ENCODE measurements around the gene RAMAC.
"Not testable (repeated sequence)": the region's sequence is repeated elsewhere in the genome, so short reads cannot be mapped to it uniquely, and the experiment has no call there.

RAMAC gene

DNA sequence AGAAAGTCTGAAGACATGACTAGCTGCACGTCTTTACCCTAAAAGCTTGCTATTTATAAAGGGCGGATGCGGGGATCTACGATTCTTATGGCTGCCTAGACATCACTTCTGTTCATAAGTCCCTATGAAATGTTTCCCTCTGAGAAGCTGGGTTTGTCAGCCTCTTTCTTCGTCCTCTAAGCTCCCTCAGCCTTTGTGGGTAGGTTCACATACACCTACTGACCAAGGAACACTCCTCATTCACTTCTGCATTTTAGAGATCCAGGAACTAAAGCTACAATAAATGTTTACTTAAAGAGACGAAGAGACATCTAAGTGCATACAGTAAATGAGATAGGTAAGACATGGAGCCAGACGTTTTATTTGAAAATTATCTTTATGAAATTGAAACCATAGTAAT is 16.7 kb upstream of the RAMAC start:
- no peak for DNase-seq

DNA sequence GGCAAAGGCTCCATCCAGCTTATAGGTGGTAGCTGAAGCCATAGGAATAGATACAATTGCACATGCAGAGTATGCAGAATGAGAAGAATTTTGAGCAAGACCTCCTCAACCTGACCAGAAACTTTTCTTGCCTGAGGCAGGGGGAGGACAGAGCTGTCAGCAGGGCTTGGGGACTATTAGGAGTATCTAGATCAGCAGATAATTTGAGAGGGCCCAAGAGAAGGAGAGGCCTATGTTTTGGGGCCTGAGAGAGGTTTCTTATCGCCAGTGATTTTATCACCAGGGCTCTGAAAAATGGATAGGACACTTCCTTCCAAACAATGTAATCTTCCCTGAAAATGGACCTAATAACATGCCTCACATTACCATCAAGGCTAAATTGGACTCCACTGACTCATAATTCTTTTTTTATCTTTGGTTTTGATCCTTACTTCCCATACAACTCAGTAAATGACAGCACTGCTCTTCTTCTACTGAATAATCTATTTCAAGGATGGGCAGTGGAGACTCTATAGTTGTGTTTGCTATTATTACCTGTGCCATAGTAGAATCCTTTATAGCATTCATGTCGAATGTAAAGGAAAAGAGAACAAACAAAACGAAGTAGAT is 15.8 kb upstream of the RAMAC start:
- no peak for DNase-seq

DNA sequence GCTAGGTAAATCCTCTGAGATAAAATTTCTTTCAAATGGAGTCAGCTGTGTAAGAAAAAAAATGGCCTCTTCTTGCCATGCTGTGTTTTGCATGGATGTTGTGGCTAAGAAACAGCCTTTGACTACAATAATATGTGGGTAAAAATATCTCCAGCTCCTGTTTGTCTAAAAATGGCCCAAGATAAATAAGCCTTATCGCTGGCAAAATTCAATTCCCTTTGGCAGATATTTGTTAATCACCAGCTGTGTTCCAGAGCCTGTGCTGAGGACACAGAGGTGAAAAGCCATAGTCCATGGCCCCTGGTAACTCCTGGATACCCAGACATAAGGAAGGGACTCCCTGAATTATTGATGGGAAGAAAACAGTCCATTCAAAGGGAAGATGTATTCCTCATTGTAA is 15.3 kb upstream of the RAMAC start:
- DNase-seq: no peak

DNA sequence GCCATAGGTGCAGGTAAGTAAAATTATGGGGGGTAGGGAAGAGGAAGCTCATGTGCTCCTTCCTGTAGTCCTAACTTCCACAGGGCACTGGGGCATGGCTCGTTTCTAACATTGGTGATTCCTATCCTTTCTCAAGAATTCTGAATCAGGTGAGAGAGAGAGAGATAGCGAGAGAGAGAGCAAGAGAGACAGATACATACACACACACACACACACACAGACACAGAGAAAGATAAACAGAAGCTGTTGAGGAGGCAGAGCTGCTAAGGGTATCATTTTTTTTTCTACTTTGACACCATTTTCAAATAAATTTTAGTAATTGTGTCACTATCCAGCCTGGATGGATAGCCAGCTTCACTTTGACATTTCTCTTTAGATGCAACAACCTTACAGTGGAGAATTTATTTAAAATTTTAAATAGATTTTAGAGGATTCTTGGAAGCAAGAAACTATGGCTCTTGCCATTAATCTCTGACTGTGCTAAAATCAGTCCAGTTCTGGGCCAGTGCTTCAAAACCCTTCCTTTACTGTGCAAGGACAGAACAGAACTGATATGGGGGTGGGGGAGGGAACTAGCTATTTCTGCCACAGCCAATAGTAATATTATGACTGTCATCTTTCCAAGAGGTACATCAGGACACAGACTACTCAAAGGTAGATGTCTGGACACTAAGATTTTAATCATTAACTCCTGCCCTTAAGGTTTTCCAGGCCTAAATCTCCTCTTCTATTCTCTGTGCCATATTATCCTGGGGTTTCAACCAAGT is 14.6 kb upstream of the RAMAC start:
- DNase-seq: no peak

DNA sequence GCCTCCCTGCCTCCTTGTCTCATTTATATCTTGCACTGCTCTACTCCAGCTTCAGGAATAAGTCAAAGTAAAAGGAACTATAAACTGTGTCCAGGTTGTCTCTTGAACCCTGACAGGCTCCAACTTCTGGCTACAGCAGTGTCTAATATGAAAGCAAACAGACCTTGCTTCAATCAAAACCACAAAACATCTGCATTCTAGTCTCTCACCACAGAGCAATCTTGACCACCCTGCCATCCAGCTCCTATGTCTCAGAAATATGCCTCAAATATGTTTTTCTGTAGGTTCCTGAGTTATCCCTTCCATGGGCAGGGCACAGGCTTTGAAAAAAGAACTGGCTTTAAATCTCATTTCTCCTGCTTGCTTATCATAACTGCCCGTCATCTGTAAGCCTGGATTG is 13.0 kb upstream of the RAMAC start:
- no peak for DNase-seq

DNA sequence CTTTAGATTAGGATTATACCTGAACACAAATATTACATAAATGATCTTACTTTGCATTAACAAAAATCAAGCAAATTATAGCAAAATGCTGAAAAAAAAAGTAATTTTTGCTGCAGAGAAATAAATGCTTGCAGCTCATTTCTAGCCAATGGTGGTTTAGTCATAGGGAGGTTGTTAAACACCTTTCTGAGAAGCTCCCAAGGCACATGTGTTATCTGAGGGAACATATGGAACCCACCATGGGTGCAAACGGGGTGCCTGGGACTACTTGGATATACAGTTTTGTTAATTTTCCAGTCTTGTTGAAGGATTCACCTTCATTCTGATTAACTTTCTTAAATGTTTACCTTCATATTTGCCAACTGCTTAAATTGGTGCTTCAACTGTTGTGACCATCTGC is 8.9 kb upstream of the RAMAC start:
- DNase-seq: no peak

DNA sequence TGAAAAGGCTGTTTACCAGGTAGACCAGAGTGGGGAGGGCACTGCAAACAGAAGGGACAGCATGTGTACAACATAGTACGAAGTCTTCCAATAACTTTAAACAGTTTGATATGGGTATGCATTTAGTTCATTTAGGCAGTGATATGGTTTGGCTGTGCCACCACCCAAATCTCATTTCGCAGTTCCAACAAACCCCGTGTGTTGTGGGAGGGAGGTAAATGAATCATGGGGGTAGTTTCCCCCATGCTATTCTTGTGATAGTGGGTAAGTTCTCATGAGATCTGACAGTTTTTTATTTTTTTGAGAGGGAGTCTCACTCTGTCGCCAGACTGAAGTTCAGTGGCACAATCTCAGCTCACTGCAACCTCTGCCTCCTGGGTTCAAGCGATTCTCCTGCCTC is 7.6 kb upstream of the RAMAC start:
- DNase-seq: no peak

DNA sequence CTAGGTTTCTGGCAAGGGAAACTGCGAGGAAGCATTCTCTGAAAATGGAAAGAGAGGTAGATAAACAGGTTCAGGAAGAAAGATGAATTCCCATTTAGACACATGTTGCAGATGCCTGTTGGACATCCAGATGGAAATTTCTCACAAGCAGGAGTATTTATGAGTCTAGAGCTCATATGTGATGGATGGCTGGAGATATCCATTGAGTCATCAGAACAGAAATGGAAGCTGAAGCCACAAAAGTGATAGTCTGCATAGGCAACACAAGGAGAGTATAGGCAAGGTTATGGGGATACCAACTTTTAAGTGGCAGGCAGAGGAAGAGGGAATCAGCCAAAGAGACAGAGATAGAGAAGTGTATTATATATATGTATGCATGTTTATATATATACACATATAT is 6.3 kb upstream of the RAMAC start:
- no peak for DNase-seq

DNA sequence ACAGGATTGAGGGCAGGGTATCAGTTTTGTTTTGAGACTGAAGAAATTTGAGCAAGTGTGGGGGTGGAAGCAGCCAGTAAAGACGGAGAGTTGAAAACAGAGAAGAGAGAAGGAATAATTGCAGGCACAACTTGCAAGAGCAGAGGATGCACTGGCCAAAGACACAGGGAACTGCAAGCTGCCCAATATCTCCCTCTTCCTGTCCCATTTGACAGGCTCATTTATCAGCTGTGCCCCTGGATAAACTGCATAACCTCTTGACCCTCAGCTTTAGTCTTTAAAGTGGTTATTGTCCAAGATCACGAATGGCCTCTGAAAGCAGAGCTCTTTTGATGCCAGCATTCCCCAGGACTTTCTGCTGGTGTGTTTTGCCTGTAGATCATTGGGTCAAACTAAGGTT is 5.0 kb upstream of the RAMAC start:
- DNase-seq: no peak

DNA sequence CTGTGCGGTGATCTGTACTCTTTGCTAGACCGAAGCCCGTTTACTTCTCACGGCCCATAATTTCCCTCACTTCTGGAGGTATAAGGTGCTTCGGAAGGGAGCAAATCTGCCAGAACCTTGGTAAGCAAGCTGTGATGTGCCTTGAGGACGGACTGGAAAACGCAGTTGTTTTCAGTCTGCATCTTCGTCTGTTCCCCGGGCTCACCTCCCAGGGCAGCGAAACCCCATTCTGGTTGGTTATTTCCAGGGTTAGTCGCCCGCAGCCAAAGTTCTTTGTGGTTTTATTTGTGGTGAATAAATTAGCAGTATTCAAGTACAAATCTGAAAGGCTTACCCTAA is 401 bp downstream of the RAMAC start:
- DNase-seq: no peak

DNA sequence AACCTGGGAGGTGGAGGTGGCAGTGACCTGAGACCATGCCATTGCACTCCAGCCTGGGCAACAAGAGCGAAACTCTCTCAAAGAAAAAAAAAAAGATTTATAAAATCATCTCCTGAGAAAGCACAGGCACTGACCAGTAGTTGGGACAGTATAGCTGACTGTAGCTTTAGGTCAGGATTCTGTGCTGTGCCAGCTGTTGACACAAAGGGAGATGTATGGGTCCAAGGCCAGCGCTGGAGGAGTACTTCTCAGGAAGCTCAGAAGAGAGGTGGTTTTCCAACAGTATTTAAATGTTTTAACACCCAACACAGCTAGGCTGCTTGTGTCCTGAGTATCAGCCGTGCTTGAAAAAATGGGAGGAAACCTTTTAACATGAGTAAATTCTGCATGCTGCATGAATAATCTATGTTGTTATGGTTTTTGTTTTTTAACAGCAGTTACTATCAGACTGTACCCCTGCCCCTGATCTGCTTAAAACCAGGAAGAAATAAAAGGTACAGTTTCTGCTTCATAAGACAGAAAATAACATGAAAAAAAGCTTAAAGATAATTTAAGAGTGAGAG is 6.5 kb downstream of the RAMAC start:
- no peak for DNase-seq

DNA sequence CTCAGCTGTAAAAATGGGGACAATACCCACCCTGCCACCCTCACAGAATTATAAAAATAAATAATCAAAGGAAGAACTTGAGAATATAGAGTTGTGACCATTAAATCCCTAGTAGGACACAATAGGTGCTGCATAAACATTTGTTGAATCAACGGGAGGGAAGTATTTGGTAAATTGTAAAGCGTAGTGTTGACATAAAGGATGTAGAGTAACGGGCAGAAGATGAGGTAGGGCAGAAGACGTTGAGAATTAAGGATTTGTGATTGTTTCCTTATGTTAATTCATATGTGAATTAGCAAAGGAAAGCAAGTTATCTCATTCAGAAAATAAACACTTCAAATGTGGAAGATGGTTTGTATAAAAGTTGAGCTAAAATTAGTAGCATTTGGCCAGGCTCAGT is 7.1 kb downstream of the RAMAC start:
- DNase-seq: no peak

DNA sequence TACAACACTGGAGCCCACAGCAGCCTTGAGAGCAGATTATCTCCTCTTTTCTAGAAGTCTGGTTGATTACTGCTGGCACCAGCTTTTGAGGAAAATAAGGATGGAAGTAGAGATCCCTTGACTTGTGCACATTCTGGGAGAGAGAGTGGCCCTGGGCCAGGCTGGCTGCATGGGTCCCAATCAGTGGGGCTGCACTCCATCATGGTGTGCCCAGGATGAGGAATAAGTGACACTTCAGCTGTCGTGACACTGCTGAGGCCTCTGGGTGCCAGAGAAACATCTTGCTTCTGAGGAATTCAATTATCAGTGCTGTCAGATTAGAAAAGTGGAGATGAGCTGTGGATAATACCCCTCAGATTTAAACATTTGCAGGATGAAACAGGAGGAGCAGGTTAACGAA is 9.1 kb downstream of the RAMAC start:
- DNase-seq: no peak

DNA sequence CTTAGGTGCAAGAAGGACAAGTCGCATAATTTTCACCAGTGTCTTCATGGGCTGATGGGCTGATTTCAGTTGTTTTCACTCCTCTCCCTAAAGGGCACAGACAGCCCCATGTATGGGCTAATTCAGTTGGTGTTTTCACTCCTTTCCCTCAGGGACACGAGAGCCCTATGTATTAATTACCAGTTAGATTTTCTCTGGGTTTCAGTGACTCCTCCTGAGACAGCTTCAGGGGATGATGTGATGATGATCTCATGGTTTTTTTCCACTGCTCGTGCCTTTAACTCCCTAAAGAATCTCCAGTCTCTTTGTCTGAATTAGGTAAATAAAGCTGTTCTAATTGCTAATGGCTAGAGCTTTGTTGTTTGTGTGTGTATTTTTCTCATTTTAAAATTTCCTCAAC is 9.9 kb downstream of the RAMAC start:
- no peak for DNase-seq

DNA sequence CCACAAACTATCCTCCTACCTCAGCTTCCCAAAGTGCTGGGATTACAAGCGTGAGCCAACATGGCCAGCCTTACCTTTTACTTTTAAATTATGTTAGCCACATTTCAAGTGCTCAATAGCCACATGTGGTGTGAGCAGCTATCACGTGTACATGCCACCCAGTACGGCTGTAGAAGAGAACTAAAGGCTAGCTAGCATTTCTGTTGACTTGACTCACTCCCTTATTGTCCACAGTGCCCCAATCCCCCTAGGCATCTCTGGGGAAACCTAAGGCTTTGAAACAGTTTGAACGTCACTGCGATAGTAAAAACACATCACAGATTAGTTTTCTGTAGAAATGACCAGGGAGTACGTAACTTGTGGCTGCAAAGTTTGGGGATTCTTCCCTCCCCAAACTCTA is 13.4 kb downstream of the RAMAC start:
- no peak for DNase-seq

DNA sequence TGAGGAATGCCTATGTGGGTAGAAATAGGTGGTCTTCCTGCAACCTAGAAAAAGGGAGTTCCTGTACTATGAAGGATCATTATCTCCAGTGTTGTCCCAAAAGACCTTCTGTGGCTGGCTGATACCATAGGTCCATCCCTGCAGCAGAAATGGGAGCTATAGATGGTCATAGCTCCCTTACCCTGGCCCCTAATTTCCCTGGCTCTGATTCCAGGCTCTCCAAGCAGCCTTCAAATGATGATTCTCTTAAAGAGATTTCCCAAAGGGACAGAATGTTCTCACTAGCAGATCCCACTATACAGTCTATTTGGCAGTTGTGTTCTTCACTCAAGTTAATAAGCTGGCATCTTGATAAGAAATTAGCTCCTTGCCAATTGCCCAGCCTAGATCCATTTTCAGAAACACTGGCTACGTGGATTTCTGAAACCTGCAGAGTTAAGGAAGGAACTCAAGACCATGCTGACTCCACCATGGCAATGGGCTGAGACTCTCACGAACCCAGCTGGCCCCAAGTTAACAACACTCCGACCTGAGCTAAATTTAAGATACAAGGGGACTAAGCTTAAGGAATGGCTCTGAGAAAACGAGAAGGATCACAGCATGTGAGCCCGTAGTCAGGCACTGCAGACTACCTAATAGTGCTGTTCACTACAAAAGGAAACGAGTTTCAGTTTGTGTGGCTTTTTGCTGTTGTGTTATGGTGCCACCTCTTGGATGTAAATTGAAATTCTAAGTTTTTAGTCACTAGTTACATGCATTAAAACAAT is 14.1 kb downstream of the RAMAC start:
- no peak for DNase-seq

DNA sequence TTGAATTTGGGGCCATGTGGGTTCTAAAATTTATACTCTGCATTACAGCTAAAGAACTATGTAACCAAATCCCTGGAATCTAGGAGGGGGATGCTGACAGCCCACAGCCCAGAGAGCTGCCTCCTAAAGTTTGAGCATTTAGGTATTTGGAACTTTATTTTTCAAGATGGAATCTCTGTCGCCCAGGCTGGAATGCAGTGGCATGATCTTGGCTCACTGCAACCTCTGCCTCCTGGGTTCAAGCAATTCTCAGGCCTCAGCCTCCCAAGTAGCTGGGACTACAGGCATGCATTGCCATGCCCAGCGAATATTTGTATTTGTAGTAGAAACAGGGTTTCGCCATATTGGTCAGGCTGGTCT is 14.6 kb downstream of the RAMAC start:
- DNase-seq: not testable (repeated sequence)

DNA sequence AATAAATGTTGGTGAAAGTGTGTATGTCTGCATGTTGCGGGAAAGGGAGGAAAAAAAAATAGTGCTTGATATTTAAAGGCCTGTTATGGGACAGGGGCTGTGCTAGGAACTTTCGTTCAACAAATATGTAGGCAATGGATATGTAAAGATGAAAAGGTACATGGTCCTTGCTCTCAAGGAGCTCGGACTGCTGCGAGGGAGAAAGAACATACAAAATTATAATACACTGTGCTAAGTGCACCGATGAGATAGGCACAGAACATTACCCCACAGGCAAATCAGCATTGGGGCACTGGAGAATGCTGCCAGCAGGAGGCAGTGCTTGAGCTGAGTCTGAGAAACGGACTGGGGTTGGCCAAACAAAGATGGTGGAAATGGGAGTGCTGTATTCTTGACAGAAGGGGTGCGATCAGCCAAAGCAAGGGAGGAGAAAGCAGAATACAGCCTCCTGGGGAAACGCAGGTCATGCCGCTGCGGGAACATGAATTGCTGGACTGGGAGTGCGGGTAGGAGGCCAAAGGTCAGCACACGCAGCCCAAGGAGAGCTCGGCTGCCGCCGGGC is 24.8 kb downstream of the RAMAC start:
- DNase-seq: peak; percentile 67

DNA sequence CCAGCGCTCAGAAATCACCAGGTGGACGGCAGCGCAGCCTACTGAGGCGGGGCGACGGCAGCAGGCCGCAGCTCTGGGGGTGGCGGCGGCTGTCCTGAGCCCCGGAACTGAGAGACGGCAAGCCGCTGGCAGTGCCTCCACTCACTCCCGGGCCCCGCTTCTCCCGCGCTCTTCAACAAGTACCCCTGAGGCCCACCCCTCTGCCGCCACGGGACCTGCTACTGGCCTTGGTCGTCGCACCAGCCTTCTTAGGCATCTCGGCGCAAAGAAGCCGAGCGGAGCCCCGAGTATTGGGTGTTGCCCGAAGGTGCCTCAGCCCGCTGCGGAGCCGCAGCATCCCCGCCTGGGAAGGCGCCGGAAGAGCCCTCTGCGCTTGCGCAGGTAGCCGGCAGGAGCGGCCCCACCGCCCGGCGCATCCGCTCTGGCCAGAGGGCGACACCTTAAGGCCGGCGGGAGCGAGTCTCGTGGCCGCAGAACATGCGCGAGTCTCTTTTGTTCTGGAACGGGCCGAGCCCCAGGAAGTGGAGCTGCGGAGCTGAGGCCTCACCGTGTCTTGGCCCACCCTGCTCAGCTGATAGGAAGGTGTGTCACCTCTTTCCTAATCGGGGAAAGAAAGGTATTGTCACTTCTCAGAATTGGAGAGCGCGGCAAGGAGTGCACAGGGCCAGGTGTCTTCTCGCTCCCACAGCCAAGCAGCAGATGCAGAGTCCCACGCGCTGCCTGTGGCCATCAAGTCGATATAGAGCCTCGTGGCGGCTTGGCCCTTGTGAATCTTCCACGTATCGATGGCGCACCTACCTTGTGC is 25.5 kb downstream of the RAMAC start, which contains the start of gene C15orf40:
C15orf40 (minus strand) TSS at position 369 of the 805 bp plus-strand sequence; CDS start at position 337, 32 bp downstream.
- peak; percentile 91 for DNase-seq

DNA sequence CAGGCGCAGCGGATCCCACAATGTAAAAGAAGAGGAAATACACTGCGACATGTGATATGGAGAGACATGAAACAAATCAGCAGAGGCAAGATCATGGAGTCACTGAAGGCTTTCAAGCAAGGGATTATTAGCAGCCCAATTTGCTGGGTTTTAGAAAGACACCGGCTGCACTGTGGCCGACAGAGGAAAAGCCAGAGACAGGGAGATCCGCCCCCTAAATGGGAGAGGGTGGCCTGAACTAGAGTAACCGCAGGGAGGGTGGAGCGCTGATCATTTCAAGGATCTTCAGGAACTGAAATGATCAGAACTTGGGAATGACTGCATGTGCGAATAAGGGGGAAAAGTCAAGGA is 26.0 kb downstream of the RAMAC start:
- DNase-seq: no peak

DNA sequence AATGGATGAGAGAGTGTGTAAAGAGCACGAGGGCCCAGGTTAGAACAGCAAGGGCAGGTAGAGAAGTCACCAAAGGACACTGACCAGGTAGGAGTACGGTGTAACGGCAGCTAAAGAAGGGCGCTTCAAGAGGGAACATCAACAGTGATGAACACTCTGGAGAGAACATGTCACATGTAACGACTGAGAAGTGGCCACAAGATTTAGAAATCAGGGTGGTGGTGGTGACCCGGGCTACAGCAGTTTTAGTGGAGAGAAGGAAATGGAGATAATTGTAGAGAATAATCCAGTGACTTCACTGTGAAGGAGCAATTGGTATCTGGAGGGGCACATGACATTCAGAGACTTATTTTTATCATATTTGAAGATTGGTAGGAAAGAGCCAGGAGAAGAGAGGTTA is 26.6 kb downstream of the RAMAC start:
- no peak for DNase-seq

DNA sequence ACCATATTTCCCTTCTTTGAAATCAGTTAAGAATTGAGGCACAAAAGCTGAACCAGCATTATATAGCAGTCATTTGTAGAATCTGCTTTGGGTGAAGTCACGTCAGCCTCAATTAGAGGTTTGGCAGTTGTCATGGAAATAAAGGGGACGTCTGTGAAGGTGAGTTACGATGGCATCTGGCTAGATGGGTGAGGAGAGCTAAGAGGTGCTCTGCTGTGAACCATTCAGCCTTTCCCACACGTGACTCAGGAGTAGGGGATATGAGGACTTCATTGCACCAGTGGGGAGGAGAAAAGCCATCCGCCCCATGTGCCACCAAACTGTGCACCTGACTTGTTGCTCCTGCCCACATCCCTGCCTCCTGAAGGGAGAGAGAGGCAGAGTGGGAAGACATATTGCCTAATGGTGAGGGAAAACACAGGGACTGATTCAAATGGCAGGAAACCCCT is 28.2 kb downstream of the RAMAC start:
- DNase-seq: no peak

DNA sequence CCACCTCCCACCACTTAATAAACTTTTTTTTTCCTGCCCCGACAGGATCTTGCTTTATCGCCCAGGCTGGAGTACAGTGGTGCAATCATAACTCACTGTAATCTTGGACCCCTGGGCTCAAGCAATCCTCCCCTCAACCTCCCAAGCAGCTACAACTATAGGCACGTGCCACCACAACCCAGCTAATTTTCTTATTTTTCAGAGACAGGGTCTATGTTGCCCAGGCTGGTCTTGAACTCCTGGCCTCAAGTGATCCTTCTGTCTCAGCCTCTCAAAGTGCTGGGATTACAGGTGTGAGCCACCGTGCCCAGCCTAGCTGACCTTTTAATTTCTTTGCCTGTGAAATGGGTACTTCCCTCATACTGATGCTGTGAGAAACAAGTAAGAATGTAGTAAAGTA is 29.4 kb downstream of the RAMAC start:
- no peak for DNase-seq

Measured in NK-92 treated with Interleukin-12 subunit alpha and Interleukin-12 subunit beta, amount 100 ng/mL, for 24 hours (cell line).